ENCODE data around the gene BICDL2. TPM values are rescaled to one million over a fixed set of nuclear protein-coding genes. Genes with fewer than 3 reads are reported as not detected.

BICDL2 gene
- total and polyA plus RNA-seq, 2 of the 8 experiments (the other 6 are each of a cell fraction or from before 2014, with no cell fraction given), result 7.3 to 15.9 TPM

DNA sequence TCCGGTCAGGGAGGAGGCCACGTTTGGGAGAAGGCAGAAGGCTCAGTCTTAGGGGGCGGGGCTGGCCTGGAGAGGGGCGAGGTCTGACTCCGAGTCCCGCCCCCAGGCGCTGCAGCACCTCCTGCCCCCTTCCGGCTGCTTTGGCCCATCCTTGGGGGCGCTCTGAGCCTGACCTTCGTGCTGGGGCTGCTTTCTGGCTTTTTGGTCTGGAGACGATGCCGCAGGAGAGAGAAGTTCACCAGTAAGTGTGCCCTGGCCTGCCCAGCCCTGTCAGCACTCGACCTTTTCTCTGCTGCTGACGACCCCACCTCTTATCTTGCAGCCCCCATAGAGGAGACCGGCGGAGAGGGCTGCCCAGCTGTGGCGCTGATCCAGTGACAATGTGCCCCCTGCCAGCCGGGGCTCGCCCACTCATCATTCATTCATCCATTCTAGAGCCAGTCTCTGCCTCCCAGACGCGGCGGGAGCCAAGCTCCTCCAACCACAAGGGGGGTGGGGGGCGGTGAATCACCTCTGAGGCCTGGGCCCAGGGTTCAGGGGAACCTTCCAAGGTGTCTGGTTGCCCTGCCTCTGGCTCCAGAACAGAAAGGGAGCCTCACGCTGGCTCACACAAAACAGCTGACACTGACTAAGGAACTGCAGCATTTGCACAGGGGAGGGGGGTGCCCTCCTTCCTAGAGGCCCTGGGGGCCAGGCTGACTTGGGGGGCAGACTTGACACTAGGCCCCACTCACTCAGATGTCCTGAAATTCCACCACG, 15.1 kb downstream of the BICDL2 start (continued):
- no peak for TF ChIP-seq SIRT6 (IDR thresholded peaks at IDR 0.05; ENCODE audit: low read length)
- TF ChIP-seq JUND (IDR thresholded peaks at IDR 0.05; ENCODE audit: low read length), result no peak

All from H1 (cell line).